WI38 (cell line): Measurements from ENCODE around the gene CNTN6.

ENCODE experiments used
- H3K4me3 ChIP-seq: 2 replicates; pipeline ENCODE4 v1.5.1; 2011; ENCODE audit warnings: low read depth, mild to moderate bottlenecking, control low read depth, low read length
- TF ChIP-seq, protein P1 (sequence below): IDR thresholded peaks from 2 replicates; pipeline ENCODE4 v1.5.1; 2012; ENCODE audit warnings: low read depth, mild to moderate bottlenecking, control low read depth, low read length

CNTN6 gene

DNA sequence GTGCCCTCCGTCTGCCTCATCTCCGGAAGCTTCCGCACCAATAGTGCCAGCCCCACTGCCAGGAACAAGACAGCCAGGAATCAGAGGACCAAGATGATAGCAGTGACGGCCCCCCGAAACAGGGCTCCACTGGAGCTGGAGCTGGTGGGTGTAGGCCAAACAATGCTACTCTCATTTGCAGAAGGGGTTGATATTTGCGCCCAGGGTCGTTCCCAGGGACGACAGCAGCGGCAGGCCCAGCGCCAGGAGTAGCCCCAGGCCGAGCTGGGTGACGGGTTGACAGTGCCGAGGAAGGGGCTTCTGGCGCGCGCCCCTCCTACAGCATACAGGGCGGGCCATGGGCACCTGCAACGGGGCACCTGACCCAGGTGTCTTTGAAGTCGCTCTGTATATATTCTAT, 301.4 kb downstream of the CNTN6 start:
- H3K4me3 ChIP-seq, result no peak overlapping the region
- TF ChIP-seq, protein P1, sequence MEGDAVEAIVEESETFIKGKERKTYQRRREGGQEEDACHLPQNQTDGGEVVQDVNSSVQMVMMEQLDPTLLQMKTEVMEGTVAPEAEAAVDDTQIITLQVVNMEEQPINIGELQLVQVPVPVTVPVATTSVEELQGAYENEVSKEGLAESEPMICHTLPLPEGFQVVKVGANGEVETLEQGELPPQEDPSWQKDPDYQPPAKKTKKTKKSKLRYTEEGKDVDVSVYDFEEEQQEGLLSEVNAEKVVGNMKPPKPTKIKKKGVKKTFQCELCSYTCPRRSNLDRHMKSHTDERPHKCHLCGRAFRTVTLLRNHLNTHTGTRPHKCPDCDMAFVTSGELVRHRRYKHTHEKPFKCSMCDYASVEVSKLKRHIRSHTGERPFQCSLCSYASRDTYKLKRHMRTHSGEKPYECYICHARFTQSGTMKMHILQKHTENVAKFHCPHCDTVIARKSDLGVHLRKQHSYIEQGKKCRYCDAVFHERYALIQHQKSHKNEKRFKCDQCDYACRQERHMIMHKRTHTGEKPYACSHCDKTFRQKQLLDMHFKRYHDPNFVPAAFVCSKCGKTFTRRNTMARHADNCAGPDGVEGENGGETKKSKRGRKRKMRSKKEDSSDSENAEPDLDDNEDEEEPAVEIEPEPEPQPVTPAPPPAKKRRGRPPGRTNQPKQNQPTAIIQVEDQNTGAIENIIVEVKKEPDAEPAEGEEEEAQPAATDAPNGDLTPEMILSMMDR, result no peak

DNA sequence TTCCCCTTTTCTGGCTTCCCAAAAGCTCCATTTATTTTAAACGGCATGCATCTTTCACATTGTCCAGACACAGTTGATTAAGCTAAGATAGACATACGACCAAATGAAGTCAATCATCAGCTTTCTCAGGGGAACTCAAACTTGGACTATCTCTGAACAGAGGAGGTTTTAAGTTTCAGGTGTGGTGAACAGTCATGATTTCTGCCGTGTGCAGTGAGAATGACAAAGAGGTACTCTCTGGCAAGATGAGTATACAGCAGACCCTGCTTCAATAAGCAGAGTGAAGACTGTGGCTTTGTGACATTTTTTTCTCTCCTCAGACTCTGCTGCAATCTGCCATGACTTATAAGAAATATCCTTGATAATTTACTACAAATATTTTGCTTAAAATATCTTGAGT, 307.7 kb downstream of the CNTN6 start:
- TF ChIP-seq, protein P1, result no peak

DNA sequence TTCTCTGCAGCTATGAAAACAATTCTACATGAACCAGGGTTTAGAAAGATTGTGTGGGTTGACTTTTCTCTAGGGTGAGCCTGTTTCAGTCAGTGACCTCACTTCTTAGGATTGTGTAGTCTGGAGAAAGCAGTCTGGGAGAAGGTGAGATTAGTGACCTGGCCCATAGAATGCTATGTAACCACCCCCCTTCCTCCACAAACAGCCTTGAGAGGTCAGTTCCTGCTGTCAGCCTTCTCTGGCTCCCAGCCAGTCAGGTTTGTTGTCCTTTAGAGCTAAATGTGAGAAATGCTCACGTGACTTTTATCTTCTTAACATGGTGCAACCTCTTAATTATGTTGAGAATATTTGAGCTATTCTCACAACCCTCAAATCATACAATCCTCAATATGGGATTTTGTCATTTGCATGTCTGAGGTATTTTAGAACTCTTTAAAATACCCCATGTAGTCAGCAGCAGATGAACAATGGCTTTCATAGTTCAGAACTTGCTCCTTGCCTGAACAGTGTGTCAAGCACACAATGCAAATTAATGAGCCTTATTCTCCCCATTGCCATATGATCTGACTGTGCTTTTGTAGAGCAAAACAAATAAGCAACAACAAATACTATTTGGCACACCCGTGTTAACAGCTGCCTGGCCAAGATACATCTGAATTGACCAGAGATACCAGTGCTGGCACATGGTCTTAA, 311.6 kb downstream of the CNTN6 start:
- TF ChIP-seq, protein P1, result no peak
- no peak overlapping the region for H3K4me3 ChIP-seq

More for the DNA sequence above, 307.7 kb downstream of the CNTN6 start:
- no peak overlapping the region for H3K4me3 ChIP-seq

DNA sequence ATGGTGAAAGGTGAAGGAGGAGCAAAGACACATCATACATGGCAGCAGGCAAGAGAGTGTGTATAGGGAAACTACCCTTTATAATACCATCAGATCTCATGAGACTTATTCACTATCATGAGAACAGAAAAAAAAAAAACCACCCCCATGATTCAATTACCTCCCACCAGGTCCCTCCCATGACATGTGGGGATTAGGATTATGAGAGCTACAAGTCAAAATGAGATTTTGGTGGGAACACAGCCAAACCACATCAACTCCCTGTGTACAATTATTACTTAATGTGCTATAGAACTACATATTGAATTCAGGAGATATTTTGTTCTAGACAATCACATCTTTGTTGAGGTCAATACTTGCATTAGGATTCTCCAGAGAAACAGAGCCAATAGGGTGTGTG, 313.4 kb downstream of the CNTN6 start:
- TF ChIP-seq, protein P1, result no peak
- no peak overlapping the region for H3K4me3 ChIP-seq

DNA sequence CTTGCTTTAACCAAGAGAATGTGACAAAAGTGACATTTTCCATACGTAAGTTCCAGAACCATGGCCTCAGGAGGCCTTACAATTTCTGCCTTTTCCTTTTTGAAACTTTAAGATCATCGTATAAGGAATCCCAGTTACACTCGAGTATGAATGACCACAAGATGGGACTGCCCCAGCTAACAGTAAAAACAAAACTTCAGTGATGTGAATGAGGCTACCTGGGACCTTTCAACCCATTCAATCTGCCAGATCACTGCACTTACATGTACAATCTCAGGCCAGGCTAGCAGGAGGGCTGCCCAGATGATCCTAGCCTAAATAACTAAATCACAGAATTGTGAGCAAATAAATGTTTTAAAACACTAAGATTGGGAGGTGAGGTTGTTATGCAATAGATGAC, 328.8 kb downstream of the CNTN6 start:
- TF ChIP-seq, protein P1, result no peak
- H3K4me3 ChIP-seq, result no peak overlapping the region

DNA sequence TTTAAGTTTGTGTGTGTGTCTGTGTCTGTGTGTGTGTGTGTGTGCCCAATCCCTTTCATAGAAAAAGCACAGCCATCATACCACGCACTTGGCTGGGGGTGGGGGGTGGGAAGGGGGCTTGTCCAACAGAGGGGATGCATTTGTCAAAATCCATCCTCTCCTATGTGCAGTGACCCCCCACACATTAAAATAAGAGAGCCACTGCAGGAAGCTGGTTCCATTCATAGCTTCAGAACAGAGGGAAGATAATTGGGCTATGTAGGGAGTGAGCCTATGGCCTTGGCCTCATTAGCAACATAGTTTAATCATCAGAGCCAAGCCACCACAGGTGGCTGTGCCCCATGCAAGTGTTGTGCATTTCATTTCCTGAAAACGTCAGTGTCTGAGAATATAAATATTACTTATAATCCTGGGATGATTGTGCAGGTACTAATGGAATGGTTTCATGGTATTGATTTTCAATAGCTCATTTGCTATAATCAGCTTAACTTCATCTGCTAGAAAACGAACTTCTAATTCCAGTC, 330.8 kb downstream of the CNTN6 start:
- H3K4me3 ChIP-seq, result no peak overlapping the region
- TF ChIP-seq, protein P1, result no peak

DNA sequence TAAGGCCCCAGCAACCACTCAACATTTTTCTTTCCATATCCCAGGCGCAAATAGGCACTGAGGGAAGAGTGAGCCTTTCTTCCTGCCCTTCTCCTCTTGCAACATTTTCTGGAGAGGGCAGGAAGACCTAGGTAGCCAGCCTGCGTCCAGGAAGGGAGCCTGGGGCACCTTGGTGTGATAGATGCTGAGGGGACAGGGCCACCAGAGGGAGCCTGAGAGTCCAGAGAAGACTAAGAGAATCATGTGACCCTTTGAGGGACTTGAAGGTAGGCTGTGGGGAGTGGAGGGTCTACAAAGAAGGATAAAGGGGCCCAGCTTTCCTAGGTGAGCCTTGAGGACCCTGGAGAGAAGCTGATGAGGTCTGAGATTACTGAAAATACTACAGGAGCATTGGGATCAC, 346.6 kb downstream of the CNTN6 start:
- no peak overlapping the region for H3K4me3 ChIP-seq
- TF ChIP-seq, protein P1, result no peak
